Liver (tissue), 3 donors: Measurements from ENCODE around the gene PHF23.

Experiments
- CTCF ChIP-seq: fragments of 150-350 bp; IDR thresholded peaks from 2 replicates; pipeline ENCODE4 v1.5.1; 2017; ENCODE audit warnings: improper control_type of control experiment, low read depth, low read length; ENCODE audit not compliant: missing input control
- EGR1 ChIP-seq, 2 donors: IDR thresholded peaks; 2 replicates each; pipeline ENCODE4 v1.6.1; 2016 to 2018; ENCODE audit warnings: antibody characterized with exemption in 2 of 2, low read depth in 2 of 2
- MAX ChIP-seq: IDR thresholded peaks from 2 replicates; pipeline ENCODE4 v1.6.1; 2016; ENCODE audit warnings: antibody characterized with exemption
- RAD21 ChIP-seq, 2 donors: IDR thresholded peaks; 2 replicates each; pipeline ENCODE4 v1.6.1; 2016; ENCODE audit warnings: antibody characterized with exemption in 2 of 2, mild to moderate bottlenecking in 2 of 2
- REST ChIP-seq: IDR thresholded peaks from 2 replicates; pipeline ENCODE4 v1.6.1; 2016; ENCODE audit warnings: antibody characterized with exemption, mild to moderate bottlenecking
- SP1 ChIP-seq: IDR thresholded peaks from 2 replicates; pipeline ENCODE4 v1.6.1; 2018; ENCODE audit warnings: antibody characterized with exemption, mild to moderate bottlenecking
- TAF1 ChIP-seq: conservative IDR thresholded peaks from 2 replicates; pipeline ENCODE4 v1.6.1; 2016; ENCODE audit warnings: antibody characterized with exemption, mild to moderate bottlenecking
- YY1 ChIP-seq: IDR thresholded peaks from 2 replicates; pipeline ENCODE4 v1.6.1; 2016; ENCODE audit warnings: antibody characterized with exemption, mild to moderate bottlenecking
- TF ChIP-seq, protein P1 (sequence below): IDR thresholded peaks from 2 replicates; pipeline ENCODE4 v1.6.1; 2016; ENCODE audit warnings: antibody characterized with exemption
- TF ChIP-seq, protein P2 (sequence below): IDR thresholded peaks from 2 replicates; pipeline ENCODE4 v1.6.1; 2016; ENCODE audit warnings: antibody characterized with exemption
- donor health status: healthy.
- donor health status: healthy.

- TF ChIP-seq RAD21 (IDR thresholded peaks at IDR 0.05), result no peak
- TF ChIP-seq CTCF, result no peak
- no peak for TF ChIP-seq TAF1
- no peak for TF ChIP-seq MAX
- TF ChIP-seq, protein P1, sequence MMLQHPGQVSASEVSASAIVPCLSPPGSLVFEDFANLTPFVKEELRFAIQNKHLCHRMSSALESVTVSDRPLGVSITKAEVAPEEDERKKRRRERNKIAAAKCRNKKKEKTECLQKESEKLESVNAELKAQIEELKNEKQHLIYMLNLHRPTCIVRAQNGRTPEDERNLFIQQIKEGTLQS, result no peak
- TF ChIP-seq, protein P2, sequence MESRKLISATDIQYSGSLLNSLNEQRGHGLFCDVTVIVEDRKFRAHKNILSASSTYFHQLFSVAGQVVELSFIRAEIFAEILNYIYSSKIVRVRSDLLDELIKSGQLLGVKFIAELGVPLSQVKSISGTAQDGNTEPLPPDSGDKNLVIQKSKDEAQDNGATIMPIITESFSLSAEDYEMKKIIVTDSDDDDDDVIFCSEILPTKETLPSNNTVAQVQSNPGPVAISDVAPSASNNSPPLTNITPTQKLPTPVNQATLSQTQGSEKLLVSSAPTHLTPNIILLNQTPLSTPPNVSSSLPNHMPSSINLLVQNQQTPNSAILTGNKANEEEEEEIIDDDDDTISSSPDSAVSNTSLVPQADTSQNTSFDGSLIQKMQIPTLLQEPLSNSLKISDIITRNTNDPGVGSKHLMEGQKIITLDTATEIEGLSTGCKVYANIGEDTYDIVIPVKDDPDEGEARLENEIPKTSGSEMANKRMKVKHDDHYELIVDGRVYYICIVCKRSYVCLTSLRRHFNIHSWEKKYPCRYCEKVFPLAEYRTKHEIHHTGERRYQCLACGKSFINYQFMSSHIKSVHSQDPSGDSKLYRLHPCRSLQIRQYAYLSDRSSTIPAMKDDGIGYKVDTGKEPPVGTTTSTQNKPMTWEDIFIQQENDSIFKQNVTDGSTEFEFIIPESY, result no peak
- no peak for TF ChIP-seq EGR1 (IDR thresholded peaks at IDR 0.05; ENCODE audit: low read depth in 2 of 2)
- no peak for TF ChIP-seq REST
- TF ChIP-seq YY1, result no peak
- no peak for TF ChIP-seq SP1
Measured at GRCh38 chr17:7233701-7234082, 5.6 kb downstream of the PHF23 start.
